Ascending aorta (tissue), 2 donors: ENCODE measurements around the gene FZD1. TPM values are rescaled to one million over a fixed set of nuclear protein-coding genes. Genes with fewer than 3 reads are reported as not detected.

Source experiments
- DNase-seq, 2 donors: peaks; one replicate each; pipeline ENCODE4 v3.0.0-alpha.2; 2019; ENCODE audit warnings: low spot score in 2 of 2
- H3K27ac ChIP-seq, 2 donors: fragments of 200-600 bp; sonication (generic); one replicate each; pipeline ENCODE4 v1.5.1; 2016 to 2017; ENCODE audit warnings: mild to moderate bottlenecking in 1 of 2
- H3K27me3 ChIP-seq: fragments of 200-600 bp; sonication (generic); one replicate; pipeline ENCODE4 v1.5.1; 2017
- H3K36me3 ChIP-seq, 2 donors: fragments of 200-600 bp; sonication (generic); one replicate each; pipeline ENCODE4 v1.5.1; 2016
- H3K4me1 ChIP-seq, 2 donors: fragments of 200-600 bp; sonication (generic); one replicate each; pipeline ENCODE4 v1.5.1; 2016 to 2017; ENCODE audit warnings: mild to moderate bottlenecking in 1 of 2
- H3K4me3 ChIP-seq, 2 donors: fragments of 200-600 bp; sonication (generic); one replicate each; pipeline ENCODE4 v1.5.1; 2016 to 2017; ENCODE audit warnings: mild to moderate bottlenecking in 1 of 2
- H3K9me3 ChIP-seq, 2 donors: fragments of 200-600 bp; sonication (generic); one replicate each; pipeline ENCODE4 v1.5.1; 2016
- intact Hi-C: fragments of 100-400 bp; cut with DNase I; formaldehyde crosslinking; loops from one replicate; pipeline ENCODE4 v1.15.1; 2023
- total RNA-seq: library from RNA; depleted of rRNA; stranded (reverse); fragments of >200 nt; gene quantifications from one replicate; pipeline ENCODE4 v1.1.0, GENCODE V29; 2016
- TF ChIP-seq, protein P1 (sequence below), 3 experiments: fragments of 200-600 bp in 2 of 3; fragments of 450-650 bp in 1 of 3; sonication (generic) in 2 of 3; IDR thresholded peaks; one replicate each; pipeline ENCODE4 v1.5.1; 2016 to 2019; ENCODE audit warnings: antibody characterized with exemption in 3 of 3, mild to moderate bottlenecking in 1 of 3, moderate library complexity in 1 of 3

The FZD1 gene
- total RNA-seq, 1 donor from 2014 or later: 39.1 TPM

GRCh38 chr7:91265693-91266066 is 1.4 kb downstream of the FZD1 start:
- no peaks in the 10 kb centered on the region for H3K27me3 ChIP-seq
- peak overlapping the region; percentile 88 to 97 for H3K27ac ChIP-seq
- no peaks in the 10 kb centered on the region for H3K36me3 ChIP-seq
- no peaks in the 10 kb centered on the region for H3K9me3 ChIP-seq
- H3K4me1 ChIP-seq: peaks cover 0 to 3% of the 10 kb centered on the region in 2 donors
- intact Hi-C loops: loop anchor here (2.0 to 10.0 kb wide), 7 partner anchors 321 to 1021 kb away; partner anchors contain the start of genes AKAP9, CFAP69, CLDN12 and CYP51A1
- peak overlapping the region; percentile 65 to 79 for H3K4me3 ChIP-seq
- no peak for DNase-seq
- TF ChIP-seq, protein P1, sequence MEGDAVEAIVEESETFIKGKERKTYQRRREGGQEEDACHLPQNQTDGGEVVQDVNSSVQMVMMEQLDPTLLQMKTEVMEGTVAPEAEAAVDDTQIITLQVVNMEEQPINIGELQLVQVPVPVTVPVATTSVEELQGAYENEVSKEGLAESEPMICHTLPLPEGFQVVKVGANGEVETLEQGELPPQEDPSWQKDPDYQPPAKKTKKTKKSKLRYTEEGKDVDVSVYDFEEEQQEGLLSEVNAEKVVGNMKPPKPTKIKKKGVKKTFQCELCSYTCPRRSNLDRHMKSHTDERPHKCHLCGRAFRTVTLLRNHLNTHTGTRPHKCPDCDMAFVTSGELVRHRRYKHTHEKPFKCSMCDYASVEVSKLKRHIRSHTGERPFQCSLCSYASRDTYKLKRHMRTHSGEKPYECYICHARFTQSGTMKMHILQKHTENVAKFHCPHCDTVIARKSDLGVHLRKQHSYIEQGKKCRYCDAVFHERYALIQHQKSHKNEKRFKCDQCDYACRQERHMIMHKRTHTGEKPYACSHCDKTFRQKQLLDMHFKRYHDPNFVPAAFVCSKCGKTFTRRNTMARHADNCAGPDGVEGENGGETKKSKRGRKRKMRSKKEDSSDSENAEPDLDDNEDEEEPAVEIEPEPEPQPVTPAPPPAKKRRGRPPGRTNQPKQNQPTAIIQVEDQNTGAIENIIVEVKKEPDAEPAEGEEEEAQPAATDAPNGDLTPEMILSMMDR (IDR thresholded peaks at IDR 0.05): no peak

DNA sequence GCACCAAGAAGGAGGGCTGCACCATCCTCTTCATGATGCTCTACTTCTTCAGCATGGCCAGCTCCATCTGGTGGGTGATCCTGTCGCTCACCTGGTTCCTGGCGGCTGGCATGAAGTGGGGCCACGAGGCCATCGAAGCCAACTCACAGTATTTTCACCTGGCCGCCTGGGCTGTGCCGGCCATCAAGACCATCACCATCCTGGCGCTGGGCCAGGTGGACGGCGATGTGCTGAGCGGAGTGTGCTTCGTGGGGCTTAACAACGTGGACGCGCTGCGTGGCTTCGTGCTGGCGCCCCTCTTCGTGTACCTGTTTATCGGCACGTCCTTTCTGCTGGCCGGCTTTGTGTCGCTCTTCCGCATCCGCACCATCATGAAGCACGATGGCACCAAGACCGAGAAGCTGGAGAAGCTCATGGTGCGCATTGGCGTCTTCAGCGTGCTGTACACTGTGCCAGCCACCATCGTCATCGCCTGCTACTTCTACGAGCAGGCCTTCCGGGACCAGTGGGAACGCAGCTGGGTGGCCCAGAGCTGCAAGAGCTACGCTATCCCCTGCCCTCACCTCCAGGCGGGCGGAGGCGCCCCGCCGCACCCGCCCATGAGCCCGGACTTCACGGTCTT is 1.9 kb downstream of the FZD1 start:
- H3K9me3 ChIP-seq: no peaks in the 10 kb centered on the region
- intact Hi-C loops: loop anchor here (10.0 kb wide), 5 partner anchors 321 to 1021 kb away; partner anchors contain the start of genes AKAP9, CFAP69 and CLDN12
- peak overlapping the region; percentile 65 to 79 for H3K4me3 ChIP-seq
- TF ChIP-seq, protein P1 (IDR thresholded peaks at IDR 0.05): peak in 1 of 3 experiments; percentile 7
- H3K27me3 ChIP-seq: no peaks in the 10 kb centered on the region
- no peaks in the 10 kb centered on the region for H3K36me3 ChIP-seq
- H3K4me1 ChIP-seq: peaks cover 0 to 3% of the 10 kb centered on the region in 2 donors
- H3K27ac ChIP-seq: peak overlapping the region; percentile 88 to 97
- peak in 1 of 2 donors; percentile 82 for DNase-seq

GRCh38 chr7:91266689-91267090 is 2.5 kb downstream of the FZD1 start:
- H3K36me3 ChIP-seq: no peaks in the 10 kb centered on the region
- H3K4me1 ChIP-seq: peaks cover 0 to 3% of the 10 kb centered on the region in 2 donors
- no peak for DNase-seq
- peak overlapping the region; percentile 88 to 97 for H3K27ac ChIP-seq
- intact Hi-C loops: loop anchor here (10.0 kb wide), 5 partner anchors 322 to 1022 kb away; partner anchors contain the start of genes AKAP9, CFAP69 and CLDN12
- no peaks in the 10 kb centered on the region for H3K27me3 ChIP-seq
- no peaks in the 10 kb centered on the region for H3K9me3 ChIP-seq
- peak overlapping the region; percentile 65 to 79 for H3K4me3 ChIP-seq
- TF ChIP-seq, protein P1 (IDR thresholded peaks at IDR 0.05): no peak

DNA sequence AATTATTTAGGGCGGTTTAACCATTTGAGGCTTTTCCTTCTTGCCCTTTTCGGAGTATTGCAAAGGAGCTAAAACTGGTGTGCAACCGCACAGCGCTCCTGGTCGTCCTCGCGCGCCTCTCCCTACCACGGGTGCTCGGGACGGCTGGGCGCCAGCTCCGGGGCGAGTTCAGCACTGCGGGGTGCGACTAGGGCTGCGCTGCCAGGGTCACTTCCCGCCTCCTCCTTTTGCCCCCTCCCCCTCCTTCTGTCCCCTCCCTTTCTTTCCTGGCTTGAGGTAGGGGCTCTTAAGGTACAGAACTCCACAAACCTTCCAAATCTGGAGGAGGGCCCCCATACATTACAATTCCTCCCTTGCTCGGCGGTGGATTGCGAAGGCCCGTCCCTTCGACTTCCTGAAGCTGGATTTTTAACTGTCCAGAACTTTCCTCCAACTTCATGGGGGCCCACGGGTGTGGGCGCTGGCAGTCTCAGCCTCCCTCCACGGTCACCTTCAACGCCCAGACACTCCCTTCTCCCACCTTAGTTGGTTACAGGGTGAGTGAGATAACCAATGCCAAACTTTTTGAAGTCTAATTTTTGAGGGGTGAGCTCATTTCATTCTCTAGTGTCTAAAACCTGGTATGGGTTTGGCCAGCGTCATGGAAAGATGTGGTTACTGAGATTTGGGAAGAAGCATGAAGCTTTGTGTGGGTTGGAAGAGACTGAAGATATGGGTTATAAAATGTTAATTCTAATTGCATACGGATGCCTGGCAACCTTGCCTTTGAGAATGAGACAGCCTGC is 3.1 kb downstream of the FZD1 start:
- Histone ChIP-seq H3K9me3 (no peaks in the 10 kb centered on the region), H3K36me3 (no peaks in the 10 kb centered on the region), H3K27ac (peak overlapping the region; percentile 88 to 97), H3K4me1 (peaks cover 0 to 3% of the 10 kb centered on the region in 2 donors), H3K4me3 (peak overlapping the region; percentile 65 to 79), H3K27me3 (no peaks in the 10 kb centered on the region)
- intact Hi-C loops: loop anchor here (10.0 kb wide), 5 partner anchors 323 to 1023 kb away; partner anchors contain the start of genes AKAP9, CFAP69 and CLDN12
- TF ChIP-seq, protein P1 (IDR thresholded peaks at IDR 0.05): no peak
- DNase-seq: no peak

GRCh38 chr7:91270372-91270771 is 6.1 kb downstream of the FZD1 start:
- intact Hi-C loops: no loop called here
- DNase-seq: no peak
- Histone ChIP-seq H3K27me3 (no peaks in the 10 kb centered on the region), H3K36me3 (no peaks in the 10 kb centered on the region), H3K9me3 (no peaks in the 10 kb centered on the region), H3K4me1 (peaks cover 0 to 3% of the 10 kb centered on the region in 2 donors), H3K4me3 (no peak overlapping the region), H3K27ac (no peak overlapping the region)
- TF ChIP-seq, protein P1 (IDR thresholded peaks at IDR 0.05): no peak
